Lower leg skin (tissue), 4 donors: Measurements from ENCODE around the gene ACBD3. TPM values are rescaled to one million over a fixed set of nuclear protein-coding genes. Genes with fewer than 3 reads are reported as not detected.
A peak's percentile ranks its signal among the peaks of the same experiment; 100 is the strongest.

Experiments used
- DNase-seq, 2 donors: peaks; one replicate each; pipeline ENCODE4 v3.0.0-alpha.2; 2019; ENCODE audit warnings: low spot score in 2 of 2
- H3K4me3 ChIP-seq: fragments of 200-600 bp; sonication (generic); 2 replicates; pipeline ENCODE4 v1.5.1; 2017; ENCODE audit warnings: mild to moderate bottlenecking, low read depth; ENCODE audit not compliant: poor library complexity, severe bottlenecking
- POLR2A ChIP-seq, 2 donors: fragments of 450-650 bp; IDR thresholded peaks; one replicate each; pipeline ENCODE4 v1.6.1; 2016 to 2017; ENCODE audit warnings: antibody characterized with exemption in 2 of 2, mild to moderate bottlenecking in 1 of 2, moderate library complexity in 1 of 2
- WGBS, 2 donors: methylation state at CpG; one replicate each; pipeline ENCODE4 v1.1.5; 2018; 5-methylcytosine and 5-hydroxymethylcytosine counted together
- intact Hi-C: fragments of 100-400 bp; cut with DNase I; formaldehyde crosslinking; loops from one replicate; pipeline ENCODE4 v1.15.0; 2023; ENCODE audit warnings: low total_unique reads
- total RNA-seq, 4 donors: library from RNA; depleted of rRNA; stranded (reverse); fragments of >200 nt; gene quantifications; one replicate each; pipeline ENCODE4 v1.1.0, GENCODE V29; 2016
- TF ChIP-seq, protein P1 (sequence below), 3 donors: fragments of 450-650 bp; IDR thresholded peaks; one replicate each; pipeline ENCODE4 v1.5.1; 2016; ENCODE audit warnings: antibody characterized with exemption in 3 of 3, mild to moderate bottlenecking in 3 of 3, moderate library complexity in 2 of 3

ACBD3 gene
- total RNA-seq, 4 donors from 2014 or later, result 39.7 to 57.6 (median 49.9) TPM

DNA sequence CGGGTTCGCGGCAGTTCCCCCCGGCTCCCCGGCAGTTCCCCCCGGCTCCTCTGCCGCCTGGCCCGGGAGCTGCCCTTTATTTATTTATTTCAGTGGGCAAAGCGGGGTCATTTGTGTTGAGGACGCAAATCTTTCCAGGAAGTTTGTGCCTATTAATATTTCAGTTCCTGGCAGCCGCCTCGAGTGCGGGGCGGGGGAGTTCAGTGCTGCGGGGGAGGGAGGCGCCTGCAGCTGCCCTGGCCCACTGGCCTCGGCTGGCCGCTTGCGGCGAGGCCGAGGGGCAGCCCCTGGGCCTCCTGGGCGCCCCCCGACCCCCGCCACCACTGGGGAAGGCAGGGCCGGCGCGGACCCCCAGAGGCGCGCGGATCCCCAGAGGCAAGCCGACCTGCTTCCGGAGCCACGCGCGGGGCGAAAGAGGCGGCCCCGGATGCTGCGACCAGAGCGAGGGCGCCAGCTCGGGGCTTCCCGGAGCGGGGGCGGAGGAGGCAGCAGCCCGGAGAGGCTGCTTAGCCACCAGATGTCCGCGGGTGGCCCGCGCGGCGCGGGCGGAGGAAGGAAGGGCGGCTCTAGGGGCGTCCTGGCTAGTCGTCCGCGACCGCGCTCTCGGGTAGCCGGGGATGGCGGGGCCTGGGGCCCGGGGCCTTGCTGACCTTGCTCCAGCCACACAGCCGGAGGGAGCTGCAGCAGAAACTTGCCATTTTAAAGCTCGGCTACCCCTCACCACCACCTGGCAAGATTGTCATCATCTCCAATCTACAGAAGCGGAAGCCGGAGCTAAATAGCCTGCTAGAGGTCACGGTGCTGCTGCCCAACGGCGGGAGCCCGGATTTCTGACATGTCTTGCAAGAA is 76.1 kb downstream of the ACBD3 start:
- TF ChIP-seq, protein P1, sequence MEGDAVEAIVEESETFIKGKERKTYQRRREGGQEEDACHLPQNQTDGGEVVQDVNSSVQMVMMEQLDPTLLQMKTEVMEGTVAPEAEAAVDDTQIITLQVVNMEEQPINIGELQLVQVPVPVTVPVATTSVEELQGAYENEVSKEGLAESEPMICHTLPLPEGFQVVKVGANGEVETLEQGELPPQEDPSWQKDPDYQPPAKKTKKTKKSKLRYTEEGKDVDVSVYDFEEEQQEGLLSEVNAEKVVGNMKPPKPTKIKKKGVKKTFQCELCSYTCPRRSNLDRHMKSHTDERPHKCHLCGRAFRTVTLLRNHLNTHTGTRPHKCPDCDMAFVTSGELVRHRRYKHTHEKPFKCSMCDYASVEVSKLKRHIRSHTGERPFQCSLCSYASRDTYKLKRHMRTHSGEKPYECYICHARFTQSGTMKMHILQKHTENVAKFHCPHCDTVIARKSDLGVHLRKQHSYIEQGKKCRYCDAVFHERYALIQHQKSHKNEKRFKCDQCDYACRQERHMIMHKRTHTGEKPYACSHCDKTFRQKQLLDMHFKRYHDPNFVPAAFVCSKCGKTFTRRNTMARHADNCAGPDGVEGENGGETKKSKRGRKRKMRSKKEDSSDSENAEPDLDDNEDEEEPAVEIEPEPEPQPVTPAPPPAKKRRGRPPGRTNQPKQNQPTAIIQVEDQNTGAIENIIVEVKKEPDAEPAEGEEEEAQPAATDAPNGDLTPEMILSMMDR (IDR thresholded peaks at IDR 0.05), result no peak
- TF ChIP-seq POLR2A (IDR thresholded peaks at IDR 0.05), result no peak
- intact Hi-C loops, result no loop called here
- H3K4me3 ChIP-seq, result peak overlapping the region; percentile 59
- 2% methylated on average over 21 to 30 of the region's 73 CpGs for WGBS, 2 donors
- DNase-seq, result peak; percentile 46 to 92

DNA sequence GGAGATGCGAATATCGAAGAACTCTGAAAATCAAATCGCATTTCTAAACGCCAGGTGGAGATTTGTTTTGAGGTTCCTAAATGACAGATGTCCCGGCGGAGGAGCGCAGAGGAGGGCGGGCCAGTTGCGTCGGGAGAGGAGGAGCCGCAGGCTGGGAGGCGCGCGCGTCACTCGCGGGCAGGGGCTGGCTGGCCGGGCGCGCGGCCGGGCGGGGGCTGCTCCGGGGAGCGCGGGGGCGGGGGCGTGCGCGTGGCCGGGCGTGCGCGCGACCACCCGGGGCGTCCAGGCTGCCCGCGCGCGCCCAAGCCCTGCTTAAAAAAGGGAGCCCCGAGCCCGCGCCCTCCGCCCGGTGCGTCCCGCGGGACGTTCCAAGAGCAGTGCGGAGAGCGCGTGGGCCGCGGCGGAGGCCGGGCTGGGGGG is 76.7 kb downstream of the ACBD3 start:
- intact Hi-C loops, result no loop called here
- WGBS, 2 donors, result 0 to 2% methylated on average over 7 to 35 of the region's 57 CpGs
- peak overlapping the region; percentile 59 for H3K4me3 ChIP-seq
- DNase-seq, result peak; percentile 85 to 98
- TF ChIP-seq, protein P1 (IDR thresholded peaks at IDR 0.05), result no peak
- TF ChIP-seq POLR2A (IDR thresholded peaks at IDR 0.05), result no peak

DNA sequence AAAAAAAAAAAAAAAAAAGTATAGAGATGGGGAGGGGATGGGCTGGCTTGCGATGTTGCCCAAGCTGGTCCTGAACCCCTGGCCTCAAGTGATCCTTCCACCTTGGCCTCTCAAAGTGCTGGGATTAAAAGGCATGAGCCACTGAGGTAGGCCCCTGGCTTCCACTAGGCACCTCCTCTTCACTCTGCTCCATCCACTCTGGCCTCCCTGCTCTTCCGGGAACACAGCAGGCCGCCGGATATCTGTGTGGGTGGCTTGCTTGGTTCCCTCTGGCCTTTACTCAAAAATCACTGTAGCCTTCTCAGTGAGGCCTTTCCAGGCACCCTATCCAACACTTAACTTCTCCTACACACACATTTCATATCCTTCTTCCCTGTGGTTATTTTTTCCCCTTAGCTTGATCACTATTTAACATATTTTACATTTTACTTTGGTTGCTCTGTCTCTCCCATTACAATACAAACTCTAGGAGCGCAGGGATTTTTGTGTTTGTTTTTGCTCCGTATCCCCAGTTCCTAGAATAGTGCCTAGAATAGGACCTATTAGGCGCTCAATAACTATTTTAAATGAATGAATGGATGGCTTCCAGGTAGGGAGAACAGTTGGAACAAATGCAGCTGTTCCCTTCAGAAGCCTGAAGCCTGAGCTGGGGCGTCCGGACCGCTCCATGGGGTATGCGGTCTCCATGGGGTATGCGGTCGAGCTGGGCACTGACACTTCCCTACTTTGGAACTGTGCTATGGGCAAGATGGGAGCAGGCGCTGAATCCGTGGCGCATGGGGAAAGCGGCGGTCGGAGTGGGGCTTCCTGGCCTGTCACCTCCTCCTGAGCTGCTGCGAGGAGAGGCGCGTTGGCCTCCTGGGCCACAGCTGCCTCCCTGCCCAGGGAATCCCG is 77.4 kb downstream of the ACBD3 start:
- TF ChIP-seq, protein P1 (IDR thresholded peaks at IDR 0.05), result no peak
- TF ChIP-seq POLR2A (IDR thresholded peaks at IDR 0.05), result no peak
- intact Hi-C loops, result no loop called here
- H3K4me3 ChIP-seq, result peak overlapping the region; percentile 11
- WGBS, 2 donors, result 13 to 16% methylated on average over 23 of the region's 23 CpGs
- peak in 1 of 2 donors; percentile 38 for DNase-seq

DNA sequence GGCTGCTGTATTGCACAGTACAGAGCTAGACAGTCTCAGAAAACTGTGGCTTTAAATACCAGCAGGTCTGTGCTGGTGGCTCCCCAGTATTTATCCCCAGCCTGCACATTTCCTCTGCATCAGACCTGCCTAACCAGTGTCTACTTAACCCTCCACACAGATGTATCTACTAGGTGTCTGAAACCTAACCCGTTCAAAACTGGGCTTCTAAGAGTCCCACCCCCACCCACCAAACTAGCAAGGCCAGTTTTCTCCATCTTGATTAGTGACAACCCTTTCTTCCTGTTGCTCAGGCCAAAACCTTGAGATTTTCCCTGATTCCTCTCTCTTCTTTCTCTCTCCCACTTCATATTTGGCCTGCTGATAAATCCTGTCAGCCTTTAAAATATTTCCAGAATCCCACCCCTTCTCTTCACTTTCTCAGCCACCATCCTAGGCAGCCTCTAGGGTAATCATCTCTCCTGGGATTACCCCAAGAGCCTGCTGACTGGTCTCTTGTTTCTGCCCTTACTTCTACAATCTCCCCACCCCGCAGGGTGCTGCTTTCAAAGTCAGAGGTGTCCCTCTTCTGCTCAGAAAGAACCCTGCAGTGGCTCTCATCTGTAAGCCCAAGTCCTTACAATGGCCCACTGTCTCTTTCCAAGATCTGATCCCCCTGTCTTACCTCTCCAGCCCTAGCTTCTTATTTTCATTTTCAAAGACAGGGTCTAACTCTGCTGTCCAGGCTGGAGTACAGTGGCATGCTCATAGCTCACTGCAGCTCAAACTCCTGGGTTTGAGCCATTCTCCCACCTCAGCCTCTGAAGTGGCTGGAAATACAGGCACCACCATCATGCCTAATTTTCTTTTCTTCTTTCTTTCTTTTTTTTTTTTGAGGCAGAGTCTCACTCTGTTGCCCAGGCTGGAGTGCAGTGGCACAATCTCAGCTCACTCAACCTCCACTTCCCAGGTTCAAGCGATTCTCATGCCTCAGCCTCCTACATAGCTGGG is 78.8 kb downstream of the ACBD3 start:
- 69 to 76% methylated on average over 3 of the region's 3 CpGs for WGBS, 2 donors

DNA sequence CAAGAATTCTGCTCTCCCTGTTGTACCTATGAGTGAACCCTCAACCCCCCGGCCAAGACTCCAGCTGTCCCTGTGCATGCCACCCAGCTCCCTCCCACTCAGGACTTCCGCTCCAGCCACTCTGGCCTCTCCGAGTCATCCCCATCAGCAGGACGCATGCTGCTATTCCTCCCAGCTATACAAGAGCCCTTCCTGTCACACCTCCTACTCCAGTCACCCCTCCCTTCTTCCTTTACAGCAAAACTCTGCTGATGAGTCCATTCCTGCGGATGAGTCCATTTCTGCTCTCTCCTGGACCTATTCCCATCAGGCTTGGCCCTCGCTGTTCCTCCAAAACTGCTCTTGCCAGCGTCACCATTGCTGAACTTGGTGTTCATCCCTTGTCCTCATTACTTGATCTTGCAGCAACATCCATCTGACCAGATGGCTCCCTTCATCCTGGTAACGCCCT is 81.8 kb downstream of the ACBD3 start:
- TF ChIP-seq, protein P1 (IDR thresholded peaks at IDR 0.05), result no peak
- no peak for TF ChIP-seq POLR2A (IDR thresholded peaks at IDR 0.05)
- 79 to 80% methylated on average over 8 of the region's 8 CpGs for WGBS, 2 donors
- intact Hi-C loops, result no loop called here
- no peak for DNase-seq
- no peak overlapping the region for H3K4me3 ChIP-seq

More for the DNA sequence above, 78.8 kb downstream of the ACBD3 start:
- no peak overlapping the region for H3K4me3 ChIP-seq
- no peak for DNase-seq
- TF ChIP-seq POLR2A (IDR thresholded peaks at IDR 0.05), result no peak
- intact Hi-C loops, result no loop called here
